AG20443 (cell line): Measurements from ENCODE around the gene LAG3.
"Not testable (repeated sequence)": the region's sequence is repeated elsewhere in the genome, so short reads cannot be mapped to it uniquely, and the experiment has no call there.

Experiments used
- DNase-seq: peaks from one replicate; pipeline ENCODE4 v3.0.0; 2012; ENCODE audit warnings: low spot score, mixed read lengths

Gene LAG3

GRCh38 chr12:6772331-6772695, at the start of gene LAG3:
LAG3 (plus strand) TSS chr12:6772520; CDS start chr12:6772853, 333 bp downstream.
- no peak for DNase-seq

DNA sequence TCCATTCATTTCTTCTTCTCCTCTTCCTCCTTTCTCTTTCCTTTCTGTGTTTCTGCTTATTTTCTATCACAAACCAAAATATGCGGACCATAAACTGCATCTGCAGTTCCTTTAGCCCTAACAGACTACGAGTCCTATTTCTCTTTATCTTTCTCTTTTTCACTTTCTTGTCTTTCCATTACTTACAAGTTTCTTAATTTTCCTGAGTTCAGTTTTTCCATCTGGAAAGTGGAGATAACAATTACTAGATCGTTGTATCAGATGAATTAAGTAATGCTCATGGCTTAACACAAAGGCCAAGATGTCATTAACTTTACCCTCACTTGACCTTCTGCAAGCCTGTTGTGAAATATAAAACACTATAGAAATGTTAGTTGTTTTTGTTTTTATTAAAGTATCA, 49.5 kb upstream of the LAG3 start:
- DNase-seq: no peak

- peak; percentile 97 for DNase-seq
Measured at GRCh38 chr12:6723607-6724408, 48.5 kb upstream of the LAG3 start, which contains the start of gene COPS7A. COPS7A (plus strand) TSS chr12:6724046; CDS start chr12:6724657, 611 bp downstream.

DNA sequence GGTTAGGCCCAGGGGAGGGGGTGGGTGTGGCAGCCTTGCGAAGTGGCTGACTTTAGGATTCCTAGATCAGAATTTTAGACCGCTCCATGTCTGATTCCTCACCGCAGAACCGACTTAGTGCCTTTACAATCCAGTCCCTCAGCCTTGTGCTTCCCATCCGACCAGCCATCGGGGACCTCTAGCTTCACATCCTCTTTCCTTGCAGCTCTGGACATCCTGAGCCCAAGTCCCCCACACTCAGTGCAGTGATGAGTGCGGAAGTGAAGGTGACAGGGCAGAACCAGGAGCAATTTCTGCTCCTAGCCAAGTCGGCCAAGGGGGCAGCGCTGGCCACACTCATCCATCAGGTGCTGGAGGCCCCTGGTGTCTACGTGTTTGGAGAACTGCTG, 47.9 kb upstream of the LAG3 start:
- DNase-seq: no peak

DNA sequence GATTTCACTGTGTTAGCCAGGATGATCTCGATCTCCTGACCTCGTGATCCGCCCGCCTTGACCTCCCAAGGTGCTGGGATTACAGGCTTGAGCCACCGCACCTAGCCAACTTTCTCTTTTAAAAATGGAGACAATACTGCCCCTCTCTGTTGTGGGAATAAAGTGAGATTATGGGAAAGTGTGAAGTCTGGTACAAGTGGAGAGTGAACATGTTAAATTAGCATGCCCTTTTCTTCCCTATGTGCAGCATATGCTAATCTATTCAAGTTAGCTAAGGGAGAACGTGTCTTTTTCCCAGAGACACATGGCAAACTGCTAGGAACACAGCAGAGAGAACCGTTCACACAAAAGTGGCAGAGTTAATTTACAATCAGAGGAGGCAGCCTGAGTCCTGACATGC, 47.0 kb upstream of the LAG3 start:
- DNase-seq: no peak

GRCh38 chr12:6729186-6729585, 43.1 kb upstream of the LAG3 start:
- DNase-seq: no peak

DNA sequence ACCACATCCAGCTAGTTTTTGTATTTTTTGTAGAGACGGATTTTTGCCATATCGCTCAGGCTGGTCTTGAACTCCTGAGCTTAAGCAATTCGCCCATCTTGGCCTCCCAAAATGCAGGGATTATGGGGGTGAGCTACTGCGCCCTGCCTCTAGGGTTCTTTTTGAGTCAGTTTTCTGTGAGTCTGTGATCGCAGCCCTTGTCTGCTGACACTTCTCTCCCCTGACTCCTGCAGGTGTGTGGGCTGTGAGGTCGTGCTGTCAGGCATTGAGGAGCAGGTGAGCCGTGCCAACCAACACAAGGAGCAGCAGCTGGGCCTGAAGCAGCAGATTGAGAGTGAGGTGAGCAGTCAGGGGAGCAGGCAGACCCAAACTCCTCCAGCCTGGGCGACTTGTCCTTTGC, 42.2 kb upstream of the LAG3 start:
- DNase-seq: no peak

- DNase-seq: no peak
Measured at GRCh38 chr12:6734506-6735387, 37.6 kb upstream of the LAG3 start.

DNA sequence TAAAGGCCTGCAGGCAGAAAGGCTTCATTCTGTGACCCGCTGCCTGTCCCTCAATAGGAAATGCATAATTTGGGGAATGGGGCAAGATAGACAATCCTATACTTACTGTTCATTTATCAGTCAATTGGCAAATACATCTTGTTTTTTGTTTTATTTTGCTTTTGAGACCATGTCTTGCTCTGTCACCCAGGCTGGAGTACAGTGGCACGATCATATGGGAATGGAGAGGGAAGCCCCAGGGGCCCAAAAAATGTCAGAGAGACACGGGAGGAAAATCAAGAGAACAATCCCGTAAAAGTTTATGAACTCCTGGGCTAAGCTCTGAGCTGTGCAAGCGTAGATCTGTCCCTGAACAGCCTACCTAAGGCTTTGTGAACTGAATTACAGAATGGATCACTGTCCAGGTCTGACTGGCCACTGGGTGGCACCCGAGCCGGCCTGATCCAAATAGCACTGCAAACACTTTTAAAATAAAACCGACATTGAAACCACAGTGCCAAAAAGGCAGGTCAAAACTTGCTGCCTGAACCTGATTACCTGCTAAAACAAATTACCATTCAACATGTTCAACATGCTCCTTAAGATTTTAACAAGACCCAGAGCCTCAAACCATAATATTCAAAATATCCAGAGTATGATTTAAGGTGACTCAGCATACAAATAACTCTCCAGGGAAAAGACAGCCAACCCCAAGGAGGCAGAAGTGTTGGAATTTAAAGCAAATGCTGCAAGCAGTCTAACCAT, 36.7 kb upstream of the LAG3 start:
- peak; percentile 76 for DNase-seq

DNA sequence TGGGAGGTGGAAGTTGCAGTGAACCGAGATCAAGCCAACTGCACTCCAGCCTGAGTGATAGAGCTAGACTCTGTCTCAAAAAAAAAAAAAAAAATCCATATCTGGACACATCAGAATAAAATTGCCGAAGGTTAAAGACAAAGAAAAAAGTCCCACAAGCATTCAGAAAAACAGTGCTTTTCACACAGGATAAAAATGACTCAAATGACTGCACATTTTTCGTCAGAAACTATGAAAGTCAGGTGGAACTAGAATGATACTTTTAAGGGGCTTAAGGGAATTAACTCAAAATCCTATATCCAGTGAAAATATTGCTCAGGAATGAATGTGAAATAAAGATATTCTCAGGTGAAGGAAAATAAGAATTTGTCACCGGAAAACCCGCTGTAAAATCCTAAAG, 35.6 kb upstream of the LAG3 start:
- DNase-seq: no peak

DNA sequence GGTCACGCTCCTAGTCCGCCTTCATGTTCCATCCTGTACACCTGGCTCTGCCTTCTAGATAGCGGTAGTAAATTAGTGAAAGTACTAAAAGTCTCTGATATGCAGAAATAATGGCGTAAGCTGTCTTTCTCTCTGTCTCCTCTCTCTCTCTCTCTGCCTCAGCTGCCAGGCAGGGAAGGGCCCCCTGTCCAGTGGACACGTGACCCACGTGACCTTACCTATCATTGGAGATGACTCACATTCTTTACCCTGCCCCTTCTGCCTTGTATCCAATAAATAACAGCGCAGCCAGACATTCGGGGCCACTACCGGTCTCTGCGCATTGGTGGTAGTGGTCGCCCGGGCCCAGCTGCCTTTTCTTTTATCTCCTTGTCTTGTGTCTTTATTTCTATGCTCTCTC, 30.2 kb upstream of the LAG3 start:
- not testable (repeated sequence) for DNase-seq

GRCh38 chr12:6742834-6743233, 29.5 kb upstream of the LAG3 start:
- DNase-seq: no peak

DNA sequence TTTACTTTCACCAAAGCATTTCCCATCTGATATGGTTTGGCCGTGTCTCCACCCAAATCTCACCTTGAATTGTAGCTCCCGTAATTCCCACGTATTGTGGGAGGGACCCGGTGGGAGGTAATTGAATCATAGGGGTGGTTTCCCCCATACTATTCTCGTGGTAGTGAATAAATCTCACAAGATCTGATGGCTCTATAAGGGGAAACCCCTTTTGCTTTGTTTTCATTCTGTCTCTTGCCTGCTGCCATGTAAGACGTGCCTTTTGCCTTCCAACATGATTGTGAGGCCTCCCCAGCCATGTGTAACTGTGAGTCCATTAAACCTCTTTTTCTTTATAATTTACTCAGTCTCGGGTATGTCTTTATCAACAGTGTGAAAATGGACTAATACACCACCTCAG, 29.0 kb upstream of the LAG3 start:
- not testable (repeated sequence) for DNase-seq

DNA sequence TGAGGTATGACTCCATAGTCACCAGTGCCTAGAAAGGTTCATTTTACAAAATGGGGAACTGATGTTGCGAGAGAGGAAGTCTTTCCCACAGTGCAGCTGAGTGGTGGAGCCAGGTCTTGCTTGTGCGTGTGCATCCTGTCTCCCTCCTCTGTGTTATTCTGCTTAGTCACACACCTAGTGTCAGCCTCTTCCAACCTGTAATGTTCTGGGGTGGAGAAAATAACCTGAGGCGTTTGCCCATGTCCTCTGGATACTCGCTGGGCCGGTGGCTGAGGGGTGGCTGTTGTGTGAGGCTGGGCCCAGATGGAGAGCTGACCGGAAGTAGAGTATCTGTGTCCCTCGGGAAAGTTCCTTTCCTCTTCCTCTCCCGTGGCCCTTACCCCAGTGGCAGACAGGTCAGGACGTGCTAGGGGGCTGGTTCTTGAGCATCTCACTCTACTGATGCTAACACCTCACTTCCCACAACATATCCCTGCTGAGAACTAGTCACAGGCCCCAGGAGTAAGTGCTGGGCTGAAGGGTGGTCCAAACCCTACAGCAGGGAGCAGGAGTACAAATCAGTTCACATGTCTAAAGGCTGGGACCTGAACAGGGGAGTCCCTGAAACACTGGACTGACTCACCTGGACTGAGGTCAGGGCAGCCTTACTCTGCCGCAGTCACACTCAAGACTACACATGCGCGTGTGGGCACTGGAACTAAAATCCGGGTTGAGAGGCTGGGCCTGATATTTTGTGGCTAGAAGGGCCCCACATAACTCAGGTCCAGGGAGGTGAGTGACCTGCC, 26.4 kb upstream of the LAG3 start:
- DNase-seq: no peak

DNA sequence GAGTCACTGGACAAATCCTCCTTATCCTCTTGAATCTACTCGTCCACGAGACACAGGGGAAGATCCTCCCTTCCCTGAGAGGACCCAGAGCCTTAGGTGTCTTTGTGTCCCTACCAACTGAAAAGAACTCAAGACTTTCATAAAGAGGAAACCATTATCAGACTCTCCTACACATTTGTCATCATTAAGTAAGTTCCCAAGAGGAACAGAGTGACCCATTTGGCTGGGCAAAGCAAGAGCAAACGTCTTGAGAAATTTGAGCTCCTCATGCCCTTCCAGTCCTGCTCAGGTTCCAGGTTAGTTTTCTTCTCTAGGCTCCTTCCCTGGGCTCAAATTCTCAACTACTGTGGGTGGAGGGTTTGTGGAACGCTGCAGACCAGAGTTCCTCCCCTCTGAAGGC, 25.1 kb upstream of the LAG3 start:
- DNase-seq: no peak

DNA sequence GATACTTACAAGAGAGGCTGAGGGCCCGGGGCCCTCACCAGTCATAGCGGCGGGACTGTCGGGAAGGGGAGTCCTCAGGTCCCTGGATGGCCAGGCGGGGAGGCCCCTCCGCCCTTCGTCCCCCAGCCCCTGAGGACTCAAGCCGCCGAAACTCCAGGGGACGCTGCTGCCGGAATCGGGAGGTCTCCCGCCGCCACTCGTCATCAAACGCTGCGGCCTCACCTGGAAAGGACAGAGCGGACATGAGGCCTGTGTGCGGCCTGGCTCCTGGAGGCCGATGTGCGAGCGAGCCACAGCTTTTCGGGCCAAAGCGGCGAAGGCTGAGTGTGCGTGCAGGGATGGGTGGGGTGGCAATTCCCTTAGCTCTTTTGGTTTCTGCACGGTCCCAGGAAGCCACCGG, 23.6 kb upstream of the LAG3 start:
- DNase-seq: no peak

GRCh38 chr12:6750506-6750905, 21.8 kb upstream of the LAG3 start:
- no peak for DNase-seq

DNA sequence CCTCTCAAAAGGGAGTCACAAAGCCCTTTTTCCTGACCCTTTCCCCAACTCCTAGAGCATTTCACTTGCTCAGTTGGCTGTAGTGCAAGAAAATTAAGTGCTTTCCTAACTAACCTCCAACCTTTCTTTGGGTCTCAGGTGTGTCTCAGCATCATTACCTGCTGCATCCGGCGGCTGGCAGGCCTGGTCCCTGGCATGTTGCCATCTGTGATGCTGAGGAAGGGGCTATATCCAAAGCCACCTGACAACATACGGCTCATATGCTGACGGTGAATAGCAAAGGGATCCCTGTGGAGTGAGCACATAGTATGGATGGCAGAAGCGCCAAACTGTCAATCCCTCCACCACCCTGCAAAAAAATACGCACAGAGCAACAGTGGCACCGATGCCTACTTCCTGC, 20.6 kb upstream of the LAG3 start:
- DNase-seq: no peak

- peak; percentile 66 for DNase-seq
Measured at GRCh38 chr12:6752167-6752920, 20.0 kb upstream of the LAG3 start.

DNA sequence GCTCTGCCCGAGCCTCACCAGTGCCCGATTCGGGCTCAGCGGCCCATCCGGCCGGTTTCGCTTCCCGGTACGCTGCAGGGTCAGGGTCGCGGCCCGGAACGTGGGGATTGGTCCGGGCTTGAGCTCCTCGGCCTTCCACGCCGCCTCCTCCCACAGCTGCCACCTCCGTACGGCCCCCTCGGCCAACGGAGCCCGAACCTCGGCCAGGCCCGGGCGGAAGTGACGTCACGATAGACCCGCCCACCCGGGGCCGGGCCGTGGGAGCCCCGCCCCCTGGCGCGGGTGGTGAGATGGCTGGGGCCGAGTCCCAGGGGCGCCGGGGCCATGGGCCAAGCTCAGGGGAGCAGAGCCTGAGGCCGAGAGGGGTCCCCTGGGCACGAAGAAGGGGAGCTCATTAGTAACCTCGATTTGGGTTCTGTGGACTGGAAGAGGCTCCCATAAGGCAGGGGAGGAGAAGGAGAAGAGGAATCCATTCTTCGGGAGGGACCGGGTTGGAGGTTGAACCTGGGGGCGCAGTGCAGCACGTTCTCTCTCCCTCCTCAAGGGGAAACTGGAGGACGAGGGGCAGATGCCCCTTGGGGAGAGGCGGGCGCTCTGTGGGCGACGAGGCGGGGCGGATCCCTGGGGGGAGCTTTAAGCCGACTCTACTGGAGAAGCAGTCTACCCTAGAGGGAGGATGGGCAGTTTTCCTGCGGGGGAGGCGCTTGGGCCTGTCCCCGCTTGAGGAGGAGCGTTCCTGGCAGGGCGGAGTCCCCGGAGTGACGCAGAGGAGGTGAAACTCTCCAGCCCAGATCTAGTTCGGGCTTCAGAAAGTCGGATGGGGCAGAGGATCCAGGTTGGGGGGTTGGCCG, 19.2 kb upstream of the LAG3 start, which contains the start of gene MLF2:
Gene MLF2 (minus strand): TSS at position 221 of the 851 bp plus-strand sequence. CDS start 807 bp downstream, outside the sequence.
- DNase-seq: peak; percentile 100
